C4-2B (cell line): Measurements from ENCODE around the gene AFF1.

Experiments
- CTCF ChIP-seq: fragments of 450-650 bp; conservative IDR thresholded peaks from 2 replicates; pipeline ENCODE4 v1.5.1; 2017; ENCODE audit warnings: mild to moderate bottlenecking
- ZFX ChIP-seq: fragments of 450-650 bp; IDR thresholded peaks from 2 replicates; pipeline ENCODE4 v1.6.1; 2017

- TF ChIP-seq CTCF = no peak
- no peak for TF ChIP-seq ZFX
Observed at GRCh38 chr4:86916392-86916791, 18.4 kb upstream of the AFF1 start.
